Esophagus muscularis mucosa (tissue), 4 donors: ENCODE data around the gene RNASE7. TPM values are rescaled to one million over a fixed set of nuclear protein-coding genes. Genes with fewer than 3 reads are reported as not detected.

Source experiments
- DNase-seq: peaks from one replicate; pipeline ENCODE4 v3.0.0-alpha.2; 2017; ENCODE audit errors: extremely low spot score
- H3K27ac ChIP-seq, 4 donors: fragments of 200-600 bp; sonication (generic); replicated peaks in 1 of 4; 1 replicate in 3 of 4; 2 replicates in 1 of 4; pipeline ENCODE4 v1.5.1; 2016 to 2019; ENCODE audit warnings: mild to moderate bottlenecking in 1 of 4
- H3K27me3 ChIP-seq, 4 donors: fragments of 200-600 bp; sonication (generic); one replicate each; pipeline versions ENCODE4 v1.5.1 to v1.6.0; 2016 to 2019
- H3K36me3 ChIP-seq, 4 donors: fragments of 200-600 bp; sonication (generic); one replicate each; pipeline ENCODE4 v1.5.1; 2016 to 2019
- H3K4me1 ChIP-seq, 4 donors: fragments of 200-600 bp; sonication (generic); one replicate each; pipeline ENCODE4 v1.5.1; 2016 to 2019
- H3K4me3 ChIP-seq, 4 donors: fragments of 200-600 bp; sonication (generic); 1 replicate in 2 of 4; 2 replicates in 2 of 4; pipeline ENCODE4 v1.5.1; 2016 to 2019; ENCODE audit warnings: mild to moderate bottlenecking in 4 of 4, moderate library complexity in 1 of 4
- H3K9me3 ChIP-seq, 4 donors: fragments of 200-600 bp; sonication (generic); 1 replicate in 3 of 4; 2 replicates in 1 of 4; pipeline ENCODE4 v1.5.1; 2016 to 2019
- EP300 ChIP-seq: sonication (generic); formaldehyde crosslinking; IDR thresholded peaks from one replicate; pipeline ENCODE4 v1.6.1; 2017; ENCODE audit warnings: antibody characterized with exemption
- POLR2A ChIP-seq: fragments of 450-650 bp; IDR thresholded peaks from one replicate; pipeline ENCODE4 v1.6.1; 2017; ENCODE audit warnings: antibody characterized with exemption, moderate library complexity, mild to moderate bottlenecking, low read depth
- POLR2AphosphoS5 ChIP-seq, 2 donors: sonication (generic); formaldehyde crosslinking; IDR thresholded peaks; one replicate each; pipeline ENCODE4 v1.6.1; 2017; ENCODE audit warnings: antibody characterized with exemption in 2 of 2
- WGBS: methylation state at CpG from one replicate; pipeline ENCODE4 v1.1.5; 2018; 5-methylcytosine and 5-hydroxymethylcytosine counted together
- intact Hi-C: fragments of 100-400 bp; cut with DNase I; formaldehyde crosslinking; loops from one replicate; pipeline ENCODE4 v1.15.1; 2023
- total RNA-seq, 4 donors: library from RNA; depleted of rRNA; stranded (reverse); fragments of >200 nt; gene quantifications; one replicate each; pipeline versions ENCODE4 v1.1.0 to v1.2.1, GENCODE V29; 2016
- TF ChIP-seq, protein P1 (sequence below), 3 experiments: fragments of 200-600 bp in 2 of 3; fragments of 450-650 bp in 1 of 3; sonication (generic) in 2 of 3; IDR thresholded peaks; one replicate each; pipeline ENCODE4 v1.5.1; 2017 to 2019; ENCODE audit warnings: antibody characterized with exemption in 3 of 3, mild to moderate bottlenecking in 2 of 3, moderate library complexity in 1 of 3

Gene RNASE7
- total RNA-seq, 4 donors from 2014 or later: not detected

DNA sequence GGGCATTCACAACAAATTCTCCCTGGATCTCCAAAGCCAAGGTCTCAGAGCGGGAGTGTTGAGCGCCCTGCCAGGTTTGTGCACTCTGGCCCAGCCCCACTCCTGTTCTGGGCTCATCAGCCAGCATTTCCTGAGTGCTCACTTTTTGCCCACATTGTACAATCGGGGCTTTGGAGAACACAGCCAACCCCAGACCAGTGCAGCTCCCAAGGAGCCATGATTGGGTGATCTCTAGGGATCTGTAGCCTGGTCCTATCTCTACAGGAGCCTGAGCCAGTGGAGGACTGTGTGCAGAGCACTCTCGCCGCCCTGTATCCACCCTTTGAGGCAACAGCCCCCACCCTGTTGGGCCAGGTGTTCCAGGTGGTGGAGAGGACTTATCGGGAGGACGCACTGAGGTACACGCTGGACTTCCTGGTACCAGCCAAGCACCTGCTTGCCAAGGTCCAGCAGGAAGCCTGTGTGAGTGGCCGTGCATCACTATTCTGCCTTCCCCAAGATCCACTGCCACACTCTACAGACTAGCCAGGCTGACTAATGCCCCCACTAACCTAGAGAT lies 30.7 kb downstream of the RNASE7 start:
- TF ChIP-seq POLR2A: no peak
- TF ChIP-seq, protein P1, sequence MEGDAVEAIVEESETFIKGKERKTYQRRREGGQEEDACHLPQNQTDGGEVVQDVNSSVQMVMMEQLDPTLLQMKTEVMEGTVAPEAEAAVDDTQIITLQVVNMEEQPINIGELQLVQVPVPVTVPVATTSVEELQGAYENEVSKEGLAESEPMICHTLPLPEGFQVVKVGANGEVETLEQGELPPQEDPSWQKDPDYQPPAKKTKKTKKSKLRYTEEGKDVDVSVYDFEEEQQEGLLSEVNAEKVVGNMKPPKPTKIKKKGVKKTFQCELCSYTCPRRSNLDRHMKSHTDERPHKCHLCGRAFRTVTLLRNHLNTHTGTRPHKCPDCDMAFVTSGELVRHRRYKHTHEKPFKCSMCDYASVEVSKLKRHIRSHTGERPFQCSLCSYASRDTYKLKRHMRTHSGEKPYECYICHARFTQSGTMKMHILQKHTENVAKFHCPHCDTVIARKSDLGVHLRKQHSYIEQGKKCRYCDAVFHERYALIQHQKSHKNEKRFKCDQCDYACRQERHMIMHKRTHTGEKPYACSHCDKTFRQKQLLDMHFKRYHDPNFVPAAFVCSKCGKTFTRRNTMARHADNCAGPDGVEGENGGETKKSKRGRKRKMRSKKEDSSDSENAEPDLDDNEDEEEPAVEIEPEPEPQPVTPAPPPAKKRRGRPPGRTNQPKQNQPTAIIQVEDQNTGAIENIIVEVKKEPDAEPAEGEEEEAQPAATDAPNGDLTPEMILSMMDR (IDR thresholded peaks at IDR 0.05): no peak
- TF ChIP-seq EP300: no peak
- TF ChIP-seq POLR2AphosphoS5 (IDR thresholded peaks at IDR 0.05): no peak
- H3K4me3 ChIP-seq: no peak overlapping the region
- peaks cover 11 to 51% (median 48%) of the 10 kb centered on the region in 4 donors for H3K36me3 ChIP-seq
- H3K27ac ChIP-seq: peak overlapping the region; percentile 88 to 90 (median 90)
- intact Hi-C loops: no loop called here
- H3K27me3 ChIP-seq: no peaks in the 10 kb centered on the region
- no peaks in the 10 kb centered on the region for H3K9me3 ChIP-seq
- WGBS: 81% methylated on average over 4 of the region's 9 CpGs
- no peak for DNase-seq
- H3K4me1 ChIP-seq: peaks cover 33 to 56% (median 50%) of the 10 kb centered on the region in 4 donors

DNA sequence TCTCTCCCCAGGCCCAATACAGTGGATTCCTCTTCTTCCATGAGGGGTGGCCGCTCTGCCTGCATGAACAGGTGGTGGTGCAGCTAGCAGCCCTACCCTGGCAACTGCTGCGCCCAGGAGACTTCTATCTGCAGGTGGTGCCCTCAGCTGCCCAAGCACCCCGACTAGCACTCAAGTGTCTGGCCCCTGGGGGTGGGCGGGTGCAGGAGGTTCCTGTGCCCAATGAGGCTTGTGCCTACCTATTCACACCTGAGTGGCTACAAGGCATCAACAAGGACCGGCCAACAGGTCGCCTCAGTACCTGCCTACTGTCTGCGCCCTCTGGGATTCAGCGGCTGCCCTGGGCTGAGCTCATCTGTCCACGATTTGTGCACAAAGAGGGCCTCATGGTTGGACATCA lies 31.8 kb downstream of the RNASE7 start:
- Histone ChIP-seq H3K36me3 (peaks cover 11 to 62% (median 58%) of the 10 kb centered on the region in 4 donors), H3K4me3 (no peak overlapping the region), H3K4me1 (peaks cover 28 to 48% (median 43%) of the 10 kb centered on the region in 4 donors), H3K9me3 (no peaks in the 10 kb centered on the region), H3K27ac (no peak overlapping the region), H3K27me3 (no peaks in the 10 kb centered on the region)
- no peak for DNase-seq
- intact Hi-C loops: no loop called here
- TF ChIP-seq EP300 (no peak), POLR2AphosphoS5 (IDR thresholded peaks at IDR 0.05) (no peak), POLR2A (no peak)
- TF ChIP-seq, protein P1 (IDR thresholded peaks at IDR 0.05): no peak
- WGBS: 90% methylated on average over 5 of the region's 9 CpGs

DNA sequence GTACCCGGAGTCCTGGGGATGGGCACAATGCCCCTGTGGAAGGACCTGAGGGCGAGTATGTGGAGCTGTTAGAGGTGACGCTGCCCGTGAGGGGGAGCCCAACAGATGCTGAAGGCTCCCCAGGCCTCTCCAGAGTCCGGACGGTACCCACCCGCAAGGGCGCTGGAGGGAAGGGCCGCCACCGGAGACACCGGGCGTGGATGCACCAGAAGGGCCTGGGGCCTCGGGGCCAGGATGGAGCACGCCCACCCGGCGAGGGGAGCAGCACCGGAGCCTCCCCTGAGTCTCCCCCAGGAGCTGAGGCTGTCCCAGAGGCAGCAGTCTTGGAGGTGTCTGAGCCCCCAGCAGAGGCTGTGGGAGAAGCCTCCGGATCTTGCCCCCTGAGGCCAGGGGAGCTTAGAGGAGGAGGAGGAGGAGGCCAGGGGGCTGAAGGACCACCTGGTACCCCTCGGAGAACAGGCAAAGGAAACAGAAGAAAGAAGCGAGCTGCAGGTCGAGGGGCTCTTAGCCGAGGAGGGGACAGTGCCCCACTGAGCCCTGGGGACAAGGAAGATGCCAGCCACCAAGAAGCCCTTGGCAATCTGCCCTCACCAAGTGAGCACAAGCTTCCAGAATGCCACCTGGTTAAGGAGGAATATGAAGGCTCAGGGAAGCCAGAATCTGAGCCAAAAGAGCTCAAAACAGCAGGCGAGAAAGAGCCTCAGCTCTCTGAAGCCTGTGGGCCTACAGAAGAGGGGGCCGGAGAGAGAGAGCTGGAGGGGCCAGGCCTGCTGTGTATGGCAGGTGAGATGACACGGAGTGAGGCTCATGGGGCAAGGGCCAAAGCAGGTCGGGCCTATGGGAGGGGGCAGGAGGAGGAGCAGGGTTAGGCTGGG lies 32.5 kb downstream of the RNASE7 start:
- H3K4me3 ChIP-seq: no peak overlapping the region
- H3K36me3 ChIP-seq: peaks cover 13 to 69% (median 66%) of the 10 kb centered on the region in 4 donors
- intact Hi-C loops: no loop called here
- peak overlapping the region in 1 of 4 donors; percentile 8 for H3K27ac ChIP-seq
- peaks cover 21 to 41% (median 36%) of the 10 kb centered on the region in 4 donors for H3K4me1 ChIP-seq
- no peaks in the 10 kb centered on the region for H3K27me3 ChIP-seq
- TF ChIP-seq, protein P1 (IDR thresholded peaks at IDR 0.05): no peak
- no peak for TF ChIP-seq EP300
- no peak for TF ChIP-seq POLR2AphosphoS5 (IDR thresholded peaks at IDR 0.05)
- no peak for TF ChIP-seq POLR2A
- WGBS: 88% methylated on average over 15 of the region's 26 CpGs
- no peak for DNase-seq
- H3K9me3 ChIP-seq: no peaks in the 10 kb centered on the region

DNA sequence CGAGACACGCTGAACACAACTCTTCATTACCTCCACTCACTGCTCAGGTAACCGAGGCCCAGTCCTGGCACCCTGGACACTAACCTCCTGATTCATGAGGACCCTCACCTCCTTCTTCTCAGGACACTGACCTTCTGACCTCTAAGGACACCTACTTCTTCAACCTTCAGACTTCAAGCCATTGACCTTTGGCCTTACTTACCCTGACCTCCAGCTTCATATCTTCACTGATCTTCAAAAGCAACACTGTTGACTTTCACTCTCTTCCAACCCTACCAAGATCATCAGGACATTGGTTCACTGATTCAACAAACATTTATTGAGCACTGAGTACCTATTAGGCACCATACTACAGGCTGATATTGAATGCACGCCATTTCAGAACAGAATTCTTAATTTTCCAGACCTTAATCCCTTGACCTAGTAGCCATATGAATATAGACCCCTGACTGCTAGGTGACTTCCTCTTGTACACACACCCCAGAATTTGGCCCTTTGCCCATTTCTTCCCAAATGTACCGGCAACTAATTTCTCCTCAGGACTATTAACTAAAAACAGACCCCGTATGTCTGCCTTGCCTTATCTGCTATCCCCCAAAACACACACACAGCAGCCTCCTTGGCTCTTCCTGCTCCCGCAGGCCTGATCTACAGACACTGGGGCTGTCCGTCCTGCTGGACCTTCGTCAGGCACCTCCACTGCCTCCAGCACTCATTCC lies 33.7 kb downstream of the RNASE7 start:
- Histone ChIP-seq H3K4me3 (no peak overlapping the region), H3K36me3 (peaks cover 25 to 81% (median 77%) of the 10 kb centered on the region in 4 donors), H3K27ac (no peak overlapping the region), H3K4me1 (peaks cover 19 to 30% (median 28%) of the 10 kb centered on the region in 4 donors), H3K27me3 (no peaks in the 10 kb centered on the region), H3K9me3 (no peaks in the 10 kb centered on the region)
- intact Hi-C loops: no loop called here
- no peak for DNase-seq
- 84% methylated on average over 9 of the region's 9 CpGs for WGBS
- TF ChIP-seq POLR2A: no peak
- TF ChIP-seq POLR2AphosphoS5 (IDR thresholded peaks at IDR 0.05): no peak
- TF ChIP-seq, protein P1 (IDR thresholded peaks at IDR 0.05): no peak
- TF ChIP-seq EP300: no peak
